GM21528 (cell line): ENCODE results near the gene SERTAD3.
"Not testable (repeated sequence)": the region's sequence is repeated elsewhere in the genome, so short reads cannot be mapped to it uniquely, and the experiment has no call there.

Experiments used
- ATAC-seq: cut with Tn5 transposase; IDR thresholded peaks from one replicate; pipeline ENCODE4 v1.9.1; 2021; ENCODE audit warnings: mild to moderate bottlenecking, moderate library complexity; ENCODE audit not compliant: unreplicated experiment, low FRiP score

The SERTAD3 gene

DNA sequence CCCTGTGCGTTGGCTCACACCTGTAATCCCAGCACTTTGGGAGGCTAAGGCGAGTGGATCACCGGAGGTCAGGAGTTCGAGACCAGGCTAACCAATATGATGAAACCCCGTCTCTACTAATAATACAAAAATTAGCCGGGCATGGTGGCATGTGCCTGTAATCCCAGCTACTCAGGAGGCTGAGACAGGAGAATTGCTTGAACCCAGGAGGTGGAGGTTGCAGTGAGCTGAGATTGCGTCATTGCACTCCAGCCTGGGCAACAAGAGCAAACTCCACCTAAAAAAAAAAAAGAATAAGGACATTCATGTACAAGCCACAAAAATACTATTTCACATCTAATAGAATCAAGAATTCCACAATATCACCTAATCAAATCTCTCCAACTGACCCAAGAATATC, 15.9 kb downstream of the SERTAD3 start:
- ATAC-seq = not testable (repeated sequence)

- ATAC-seq = peak; percentile 79
Observed at GRCh38 chr19:40425450-40426287, 18.5 kb downstream of the SERTAD3 start, which contains the start of gene SERTAD1. TSS of gene SERTAD1 (minus strand) at chr19:40425992. CDS start at chr19:40423546, 2,446 bp downstream.

DNA sequence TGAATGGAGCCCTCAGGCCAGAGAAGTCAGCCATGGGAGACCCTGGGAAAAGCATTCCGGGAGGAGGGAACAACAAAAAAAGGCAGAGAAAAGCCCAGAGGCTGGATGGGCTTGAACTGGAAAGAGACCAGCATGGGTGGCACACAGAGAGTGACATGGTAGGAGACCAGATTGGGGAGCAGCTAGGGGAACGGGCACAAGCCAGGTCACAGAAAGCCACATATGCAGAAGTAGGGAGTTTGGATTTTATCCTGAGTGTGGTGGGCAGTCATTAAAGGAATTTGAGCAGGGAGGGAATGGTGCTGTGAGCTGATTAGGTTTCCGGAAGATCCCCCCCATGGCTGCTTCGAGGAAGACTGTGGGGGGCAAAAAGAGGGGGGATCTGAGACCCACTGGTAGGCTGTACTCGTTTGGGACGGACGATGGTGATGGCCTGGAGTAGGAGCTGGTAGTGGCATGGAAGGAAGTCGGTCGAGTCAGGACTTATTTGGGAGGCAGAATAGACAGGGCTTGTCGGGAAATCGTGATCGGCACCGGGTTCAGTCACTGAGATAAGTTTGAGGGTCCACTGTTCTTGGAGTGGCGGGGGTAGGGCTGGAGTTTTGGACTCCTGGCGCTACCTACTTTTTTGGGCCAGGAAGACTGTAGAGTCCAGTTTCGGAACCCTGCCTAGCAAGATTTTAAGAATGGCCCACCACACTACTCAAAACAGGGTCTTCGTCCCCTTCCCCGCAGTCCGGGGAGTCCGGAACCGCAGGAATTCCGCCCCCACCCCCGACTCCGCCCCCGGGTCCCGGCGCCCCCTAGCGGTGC, 19.3 kb downstream of the SERTAD3 start:
- ATAC-seq = no peak

GRCh38 chr19:40423938-40424337, 20.2 kb downstream of the SERTAD3 start:
- no peak for ATAC-seq

DNA sequence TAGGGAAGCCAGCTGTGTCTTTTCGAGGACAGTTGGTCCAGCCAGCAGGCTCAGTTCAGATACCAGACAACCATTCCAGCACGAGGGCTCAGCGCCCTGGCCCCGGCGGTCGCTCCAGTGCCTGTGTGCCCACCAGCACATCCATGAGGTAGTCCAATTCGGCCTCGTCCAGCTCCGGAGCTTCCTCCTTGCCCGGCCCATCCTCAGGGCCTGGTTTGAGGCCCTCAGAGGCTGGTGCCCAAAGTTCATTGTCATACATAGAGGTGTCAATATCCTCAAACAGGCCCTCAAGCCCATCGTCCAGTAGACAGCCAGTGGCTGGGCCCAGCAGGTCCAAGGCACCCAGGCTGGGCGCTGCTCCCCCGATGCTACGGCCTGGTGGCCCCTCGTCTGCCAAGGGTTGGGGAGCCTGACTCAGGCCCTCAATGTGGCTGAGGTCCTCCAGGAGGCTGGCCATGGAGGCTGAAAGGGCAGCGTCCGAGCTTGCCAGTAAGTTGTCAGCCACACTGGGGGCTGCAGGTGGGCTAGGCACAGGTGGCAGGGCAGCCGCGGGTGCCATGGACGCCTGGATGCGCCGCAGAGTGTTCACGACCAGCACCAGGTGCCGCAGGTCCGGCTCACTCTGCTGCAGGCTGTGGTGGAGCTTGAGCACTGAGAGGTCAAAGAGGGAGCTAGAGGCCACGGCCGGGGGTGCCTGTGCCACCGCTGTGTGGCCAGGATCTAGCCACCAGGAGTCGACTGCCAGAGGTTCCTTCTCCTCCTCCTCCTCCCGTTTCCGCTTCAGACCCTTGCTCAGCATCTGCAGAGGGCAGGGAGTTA, 21.2 kb downstream of the SERTAD3 start:
- no peak for ATAC-seq

DNA sequence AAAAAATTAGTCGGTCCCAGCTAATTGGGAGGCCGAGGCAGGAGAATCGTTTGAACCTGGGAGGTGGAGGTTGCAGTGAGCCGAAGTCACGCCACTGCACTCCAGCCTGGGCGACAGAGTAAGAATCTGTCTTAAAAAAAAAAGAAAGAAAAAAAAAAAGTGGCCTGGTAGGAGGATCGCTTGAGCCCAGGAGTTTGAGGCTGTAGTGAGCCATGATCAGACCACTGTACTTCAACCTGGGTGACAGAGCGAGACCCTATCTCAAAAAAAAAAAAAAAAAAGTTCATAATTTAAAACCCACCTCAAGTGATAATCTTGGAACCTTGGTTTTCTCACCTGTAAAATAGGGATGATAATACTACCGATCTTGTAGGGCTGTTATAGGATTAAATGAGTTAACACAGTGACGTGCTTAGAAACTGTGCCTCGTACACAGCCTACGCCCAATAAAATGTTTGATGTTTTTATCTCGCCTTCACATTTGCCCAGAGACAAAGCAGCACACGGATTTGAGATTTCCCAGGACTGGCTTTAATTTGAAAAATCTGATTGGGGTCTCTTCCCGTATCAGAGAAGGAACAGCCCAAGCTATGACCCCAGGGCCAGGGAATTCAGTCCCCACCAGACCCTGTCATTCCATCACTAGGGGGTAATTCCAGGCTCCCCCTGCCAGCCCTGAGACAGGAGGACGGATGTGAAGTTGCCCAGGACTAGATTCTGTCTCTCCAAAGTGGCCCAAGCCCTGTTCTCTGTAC, 22.0 kb downstream of the SERTAD3 start:
- no peak for ATAC-seq

DNA sequence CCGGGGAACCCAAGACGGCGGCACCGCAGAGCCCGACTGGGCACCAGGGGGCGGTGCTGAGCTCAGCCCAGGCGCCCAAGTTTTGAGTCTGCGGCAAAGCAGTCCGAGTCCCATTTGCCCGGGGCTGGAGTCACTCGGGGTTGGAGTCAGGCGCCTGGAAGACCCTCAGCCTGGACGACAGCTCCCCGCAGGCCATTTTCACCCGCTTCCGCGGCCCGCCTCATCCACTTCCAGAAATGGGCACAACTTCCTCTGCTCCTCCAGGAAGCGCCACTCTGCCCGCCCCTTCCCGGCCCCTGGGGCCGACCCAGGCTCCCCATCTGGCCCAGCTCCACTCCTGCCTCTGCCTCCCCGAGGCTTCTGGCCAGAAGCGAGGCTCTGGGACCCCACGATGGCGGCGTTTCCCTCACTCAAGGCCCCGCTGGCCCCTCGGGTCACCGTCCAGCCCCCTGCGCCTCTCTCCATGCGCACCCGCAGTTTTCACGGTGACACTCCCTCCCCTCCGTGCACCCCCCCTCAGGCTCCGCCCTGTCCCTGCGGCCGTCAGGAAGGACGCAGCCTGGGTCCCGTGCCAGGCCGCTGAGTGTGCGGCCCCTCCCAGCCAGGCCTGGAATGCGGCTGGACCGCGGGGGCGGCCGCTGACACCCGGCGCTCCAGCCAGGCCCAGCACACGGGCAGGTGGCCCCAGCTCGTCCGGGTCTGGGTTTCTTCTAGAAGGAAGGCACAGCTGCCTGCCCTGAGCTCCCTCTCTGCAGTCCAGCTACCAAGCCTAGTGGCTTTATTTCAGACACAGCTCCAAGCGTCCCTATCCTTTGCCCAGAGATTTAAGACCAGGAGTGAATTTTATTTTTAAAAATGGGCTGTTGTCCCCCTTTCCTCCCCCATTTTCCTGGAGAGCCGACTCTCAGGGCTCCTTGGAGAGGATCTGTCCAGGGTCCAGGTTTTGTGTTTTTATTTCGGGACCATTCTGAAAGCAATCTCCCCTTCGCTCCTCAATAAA, 23.1 kb downstream of the SERTAD3 start:
- peak; percentile 31 for ATAC-seq

DNA sequence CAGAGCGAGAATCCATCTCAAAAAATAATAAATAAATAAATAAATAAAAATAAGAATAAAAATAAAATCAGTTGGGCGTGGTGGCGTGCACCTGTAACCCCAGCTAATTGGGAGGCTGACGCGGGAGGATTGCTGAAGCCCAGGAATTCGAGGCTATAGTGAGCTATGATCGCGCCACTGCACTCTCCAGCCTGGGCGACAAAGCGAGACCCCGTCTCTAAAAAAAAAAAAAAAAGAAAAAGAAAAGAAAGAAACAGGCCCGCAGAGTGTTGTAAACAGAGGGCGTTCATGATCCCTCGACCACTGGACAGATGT, 23.7 kb downstream of the SERTAD3 start:
- no peak for ATAC-seq

DNA sequence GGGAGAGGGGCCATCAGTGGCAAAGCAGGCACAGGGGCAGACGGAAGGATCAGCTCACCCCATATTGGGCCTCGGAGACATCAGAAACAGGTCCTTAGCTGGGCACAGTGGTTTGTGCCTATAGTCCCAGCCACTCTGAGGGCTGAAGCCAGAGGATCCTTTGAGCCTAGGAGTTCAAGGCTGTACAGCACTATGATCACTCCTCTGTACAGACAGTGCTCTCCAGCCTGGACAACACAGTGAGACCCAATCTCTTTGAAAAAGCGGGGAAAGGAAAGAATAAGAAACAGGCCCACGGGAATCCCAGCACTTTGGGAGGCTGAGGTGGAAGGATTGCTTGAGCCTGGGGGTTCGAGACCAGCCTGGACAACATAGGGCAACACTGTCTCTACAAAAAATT, 24.4 kb downstream of the SERTAD3 start:
- ATAC-seq = no peak

GRCh38 chr19:40419066-40419612, 25.0 kb downstream of the SERTAD3 start:
- no peak for ATAC-seq

DNA sequence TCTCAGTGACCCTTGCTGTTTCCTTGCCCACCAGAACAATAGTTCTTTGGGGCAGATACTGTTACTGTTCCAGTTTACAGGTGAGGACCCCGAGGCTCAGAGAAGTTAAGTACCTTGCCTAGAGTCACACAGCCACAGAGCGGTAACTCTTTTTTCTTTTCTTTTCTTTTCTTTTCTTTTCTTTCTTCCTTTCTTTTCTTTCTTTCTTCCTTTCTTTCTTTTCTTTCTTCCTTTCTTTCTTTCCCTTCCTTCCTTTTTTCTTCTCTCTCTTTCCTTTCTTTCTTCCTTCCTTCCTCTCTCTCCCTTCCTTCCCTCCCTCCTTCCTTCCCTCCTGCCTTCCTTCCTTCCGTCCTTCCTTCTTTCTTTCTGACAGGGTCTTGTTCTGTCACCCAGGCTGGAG, 26.1 kb downstream of the SERTAD3 start:
- ATAC-seq = no peak

DNA sequence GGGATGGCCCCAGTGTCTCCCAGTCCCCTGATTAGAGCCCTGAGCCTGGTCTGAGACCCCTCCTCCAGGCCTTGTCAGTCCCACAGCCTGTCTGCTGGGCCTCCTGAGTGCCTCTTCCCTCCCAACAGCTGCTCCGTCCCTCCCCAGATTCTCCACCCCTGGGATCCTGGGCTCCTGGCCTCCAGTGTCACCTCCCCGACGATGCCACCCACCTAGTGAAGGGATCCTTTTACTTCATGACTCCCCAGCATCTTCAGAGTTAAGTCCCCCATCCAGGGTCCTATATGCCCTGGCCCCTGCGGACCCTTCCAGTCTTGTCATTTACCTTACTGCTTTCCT, 26.5 kb downstream of the SERTAD3 start:
- ATAC-seq = no peak

GRCh38 chr19:40416918-40417642, 27.1 kb downstream of the SERTAD3 start:
- ATAC-seq = no peak

GRCh38 chr19:40415768-40416167, 28.4 kb downstream of the SERTAD3 start:
- ATAC-seq = no peak

- no peak for ATAC-seq
Observed at GRCh38 chr19:40414542-40415535, 29.3 kb downstream of the SERTAD3 start.

DNA sequence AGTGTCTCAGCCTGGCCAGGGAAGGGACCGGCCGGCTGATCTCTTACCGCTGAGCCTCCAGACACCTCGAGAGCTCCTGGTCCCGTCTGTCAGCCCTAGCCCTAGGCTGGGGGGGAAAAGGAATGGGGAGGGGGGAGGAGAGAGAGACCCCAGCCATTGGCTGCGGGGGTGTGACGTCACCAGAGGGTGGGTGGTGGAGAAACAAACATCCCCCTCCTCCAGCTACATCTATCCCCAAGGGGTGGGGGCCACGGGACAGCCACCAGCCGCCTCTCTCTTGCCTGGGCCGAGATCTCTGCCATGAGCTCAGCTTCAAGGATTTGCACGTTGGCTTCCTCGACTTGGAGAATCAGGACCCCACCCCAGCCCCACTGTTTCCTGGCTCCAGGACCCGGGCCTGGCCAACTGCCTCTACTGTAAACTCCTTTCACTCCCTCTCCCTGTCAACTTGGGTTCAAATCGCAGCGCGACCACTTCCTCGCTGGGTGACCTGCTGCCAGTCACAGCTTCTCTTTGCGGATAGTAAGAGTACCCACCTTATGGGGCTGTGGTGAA, 30.8 kb downstream of the SERTAD3 start, which contains the start of gene PRX:
TSS of gene PRX (minus strand) at position 88 of the 555 bp plus-strand sequence. CDS start 5,446 bp downstream, outside the sequence.
- ATAC-seq = no peak

- no peak for ATAC-seq
Observed at GRCh38 chr19:40412866-40413265, 31.3 kb downstream of the SERTAD3 start.
